Endothelial cell of umbilical vein (primary cell): ENCODE data around the gene ATPAF1. TPM values are rescaled to one million over a fixed set of nuclear protein-coding genes. Genes with fewer than 3 reads are reported as not detected.

Source experiments
- BruUV-seq: library from RNA; stranded (reverse); fragments of 400-500 nt; replicated peaks from 2 replicates; lab custom pipeline; 2021; lab: Mats Ljungman, UMichigan
- CTCF ChIA-PET: fragments of 300-600, 350-600 bp; sonication (Branson Sonifier 250); formaldehyde crosslinking; loops from one replicate; lab custom pipeline; 2021; ENCODE audit warnings: antibody characterized with exemption, inconsistent platforms; lab: Charles Lee
- POLR2A ChIA-PET: fragments of 300-600, 350-600 bp; sonication (Branson Sonifier 250); formaldehyde crosslinking; loops from one replicate; lab custom pipeline; 2021; ENCODE audit warnings: antibody characterized with exemption, inconsistent platforms; lab: Charles Lee
- DNase-seq: peaks from one replicate; pipeline ENCODE4 v3.0.0-alpha.2; 2011; ENCODE audit warnings: low read depth, low spot score
- FAIRE-seq: peaks from 2 replicates; lab custom pipeline; 2011; peaks lifted over from hg19 to GRCh38; lab: Jason Lieb, UNC
- H2AFZ ChIP-seq: 2 replicates; pipeline ENCODE4 v1.6.0; 2012; ENCODE audit warnings: low read depth, low read length, control low read depth, inconsistent platforms
- H3K27ac ChIP-seq: 2 replicates; pipeline ENCODE4 v1.5.1; 2011; ENCODE audit warnings: low read depth, mild to moderate bottlenecking, control low read depth, low read length, moderate library complexity; ENCODE audit not compliant: insufficient read depth
- H3K27me3 ChIP-seq, 2 experiments: 2 replicates each; pipeline versions ENCODE4 v1.6.0 to v1.6.1; 2011; ENCODE audit warnings: low read length in 2 of 2, mixed read lengths in 1 of 2; ENCODE audit not compliant: control insufficient read depth in 2 of 2, insufficient read depth in 2 of 2
- H3K36me3 ChIP-seq, 2 experiments: 2 replicates in 1 of 2; 3 replicates in 1 of 2; pipeline ENCODE4 v1.5.1; 2011; ENCODE audit warnings: low read length in 2 of 2, mild to moderate bottlenecking in 1 of 2, moderate library complexity in 1 of 2; ENCODE audit not compliant: control insufficient read depth in 2 of 2, insufficient read depth in 2 of 2; ENCODE audit errors: extremely low read depth in 1 of 2
- H3K4me1 ChIP-seq: 3 replicates; pipeline ENCODE4 v1.5.1; 2011; ENCODE audit warnings: mild to moderate bottlenecking, low read length; ENCODE audit not compliant: control insufficient read depth, insufficient read depth; ENCODE audit errors: extremely low read depth
- H3K4me2 ChIP-seq: 2 replicates; pipeline ENCODE4 v1.6.1; 2011; ENCODE audit warnings: low read length, control low read depth, mixed read lengths; ENCODE audit not compliant: insufficient read depth
- H3K4me3 ChIP-seq, 3 experiments: fragments of 200-600 bp in 1 of 3; sonication (generic), shearing (Covaris generic) in 1 of 3; replicated peaks in 1 of 3; 2 replicates each; pipeline ENCODE4 v1.5.1; 2011 to 2016; ENCODE audit warnings: control low read depth in 3 of 3, low read length in 3 of 3, mild to moderate bottlenecking in 2 of 3, inconsistent platforms in 1 of 3, low read depth in 1 of 3, moderate library complexity in 1 of 3; ENCODE audit not compliant: insufficient read depth in 1 of 3
- H3K79me2 ChIP-seq: 2 replicates; pipeline ENCODE4 v1.6.0; 2012; ENCODE audit warnings: low read length, inconsistent platforms; ENCODE audit not compliant: control insufficient read depth, insufficient read depth
- H3K9ac ChIP-seq: replicated peaks from 2 replicates; pipeline ENCODE3; 2011; ENCODE audit warnings: low read length, control low read depth; ENCODE audit not compliant: insufficient read depth; ENCODE audit errors: extremely low read depth
- H3K9me1 ChIP-seq: replicated peaks from 3 replicates; pipeline ENCODE4 v1.6.0; 2011; ENCODE audit warnings: mild to moderate bottlenecking, low read length; ENCODE audit not compliant: control insufficient read depth, insufficient read depth; ENCODE audit errors: extremely low read depth
- H3K9me3 ChIP-seq: replicated peaks from 2 replicates; pipeline ENCODE4 v1.5.1; 2012; ENCODE audit warnings: low read length, inconsistent platforms; ENCODE audit not compliant: control insufficient read depth, insufficient read depth
- H4K20me1 ChIP-seq: replicated peaks from 2 replicates; pipeline ENCODE3; 2011; ENCODE audit warnings: mild to moderate bottlenecking, low read length; ENCODE audit not compliant: control insufficient read depth, insufficient read depth; ENCODE audit errors: extremely low read depth
- EZH2 ChIP-seq: IDR thresholded peaks from 2 replicates; pipeline ENCODE4 v1.6.1; 2012; ENCODE audit warnings: borderline replicate concordance, low read depth, mild to moderate bottlenecking, moderate library complexity, low read length, inconsistent platforms; ENCODE audit not compliant: severe bottlenecking
- JUN ChIP-seq: IDR thresholded peaks from 2 replicates; pipeline ENCODE4 v1.6.1; 2011; ENCODE audit warnings: borderline replicate concordance, low read depth; ENCODE audit not compliant: insufficient read length, insufficient read depth
- MYC ChIP-seq: IDR thresholded peaks from one replicate; pipeline ENCODE4 v1.6.1; 2011; ENCODE audit warnings: mild to moderate bottlenecking, low read depth, low read length
- dilution Hi-C: fragments of 300-500 bp; cut with MboI; formaldehyde crosslinking; loops from one replicate; pipeline ENCODE4 v1.15.0; 2019; ENCODE audit warnings: low sequenced_read_pairs; ENCODE audit not compliant: extremely low pct_ligation_motif_present
- intact Hi-C: fragments of 100-400 bp; cut with micrococcal nuclease; formaldehyde crosslinking; loops from one replicate; pipeline ENCODE4 v1.10.0; 2022
- polyA plus RNA-seq, 4 experiments: library from polyadenylated mRNA; depleted of rRNA in 3 of 4; stranded (reverse) in 3 of 4; unstranded in 1 of 4; fragments of >200 nt; gene quantifications; 2 replicates each; pipeline versions ENCODE4 v1.2.1 to v1.2.3, GENCODE V29; 2011 to 2012; ENCODE audit warnings: missing spikeins in 1 of 4
- total RNA-seq: library from RNA; stranded (reverse); gene quantifications from 2 replicates; pipeline ENCODE4 v1.2.3, GENCODE V29; 2021

ATPAF1 gene
- total and polyA plus RNA-seq, 2 donors (not counting 3 experiments of a cell fraction or from before 2014, with no cell fraction given) = 28.3 to 29.6 TPM

GRCh38 chr1:46681333-46682034 lies 13.3 kb upstream of the ATPAF1 start:
- CTCF ChIA-PET = interaction anchor here (0.8 to 1.6 kb wide), 4 partner anchors 16 to 44 kb away, joined by 3 to 4 read pairs (median 4); no protein-coding TSS in a partner anchor

GRCh38 chr1:46679789-46680573 lies 11.8 kb upstream of the ATPAF1 start:
- BruUV-seq = no TSS peak
- no peak for TF ChIP-seq MYC
- Histone ChIP-seq H3K36me3 (peaks cover 18 to 22% of the 10 kb centered on the region in 2 experiments), H3K4me2 (no peak overlapping the region), H3K27me3 (no peaks in the 10 kb centered on the region), H3K27ac (no peak overlapping the region), H3K4me1 (peaks cover 20% of the 10 kb centered on the region), H3K9me3 (no peaks in the 10 kb centered on the region), H3K4me3 (no peak overlapping the region), H3K9ac (no peak overlapping the region), H2AFZ (no peak overlapping the region), H4K20me1 (no peaks in the 10 kb centered on the region), H3K9me1 (no peaks in the 10 kb centered on the region), H3K79me2 (no peaks in the 10 kb centered on the region)
- POLR2A ChIA-PET = interaction anchor here (0.6 kb wide), 1 partner anchor 84 kb away, joined by 3 read pairs; no protein-coding TSS in a partner anchor
- no peak for FAIRE-seq
- dilution Hi-C loops = no loop called here
- CTCF ChIA-PET = interaction anchor here (1.4 kb wide), 1 partner anchor 44 kb away, joined by 7 read pairs; no protein-coding TSS in a partner anchor
- DNase-seq = no peak
- intact Hi-C loops = no loop called here

More at GRCh38 chr1:46681333-46682034, 13.3 kb upstream of the ATPAF1 start:
- POLR2A ChIA-PET = no interaction called here
- Histone ChIP-seq H3K79me2 (no peaks in the 10 kb centered on the region), H2AFZ (no peak overlapping the region), H3K4me2 (peak overlapping the region; percentile 49), H3K27ac (no peak overlapping the region), H3K27me3 (no peaks in the 10 kb centered on the region), H3K9me3 (no peaks in the 10 kb centered on the region), H3K36me3 (peaks cover 18 to 20% of the 10 kb centered on the region in 2 experiments), H3K9me1 (no peaks in the 10 kb centered on the region), H4K20me1 (peaks cover 2% of the 10 kb centered on the region), H3K4me1 (peaks cover 34% of the 10 kb centered on the region), H3K4me3 (no peak overlapping the region), H3K9ac (no peak overlapping the region)
- dilution Hi-C loops (no loop called here), intact Hi-C loops (no loop called here)
- no peak for DNase-seq
- BruUV-seq = no TSS peak
- TF ChIP-seq EZH2 (no peak), JUN (no peak), MYC (no peak)
- FAIRE-seq = peak; percentile 43
